GM18867 (cell line): ENCODE data around the gene UBXN2A.
"Not testable (repeated sequence)": the region's sequence is repeated elsewhere in the genome, so short reads cannot be mapped to it uniquely, and the experiment has no call there.

Experiments used
- ATAC-seq: cut with Tn5 transposase; IDR thresholded peaks from one replicate; pipeline ENCODE4 v1.9.1; 2021; ENCODE audit warnings: mild to moderate bottlenecking, moderate library complexity; ENCODE audit not compliant: unreplicated experiment

Gene UBXN2A

DNA sequence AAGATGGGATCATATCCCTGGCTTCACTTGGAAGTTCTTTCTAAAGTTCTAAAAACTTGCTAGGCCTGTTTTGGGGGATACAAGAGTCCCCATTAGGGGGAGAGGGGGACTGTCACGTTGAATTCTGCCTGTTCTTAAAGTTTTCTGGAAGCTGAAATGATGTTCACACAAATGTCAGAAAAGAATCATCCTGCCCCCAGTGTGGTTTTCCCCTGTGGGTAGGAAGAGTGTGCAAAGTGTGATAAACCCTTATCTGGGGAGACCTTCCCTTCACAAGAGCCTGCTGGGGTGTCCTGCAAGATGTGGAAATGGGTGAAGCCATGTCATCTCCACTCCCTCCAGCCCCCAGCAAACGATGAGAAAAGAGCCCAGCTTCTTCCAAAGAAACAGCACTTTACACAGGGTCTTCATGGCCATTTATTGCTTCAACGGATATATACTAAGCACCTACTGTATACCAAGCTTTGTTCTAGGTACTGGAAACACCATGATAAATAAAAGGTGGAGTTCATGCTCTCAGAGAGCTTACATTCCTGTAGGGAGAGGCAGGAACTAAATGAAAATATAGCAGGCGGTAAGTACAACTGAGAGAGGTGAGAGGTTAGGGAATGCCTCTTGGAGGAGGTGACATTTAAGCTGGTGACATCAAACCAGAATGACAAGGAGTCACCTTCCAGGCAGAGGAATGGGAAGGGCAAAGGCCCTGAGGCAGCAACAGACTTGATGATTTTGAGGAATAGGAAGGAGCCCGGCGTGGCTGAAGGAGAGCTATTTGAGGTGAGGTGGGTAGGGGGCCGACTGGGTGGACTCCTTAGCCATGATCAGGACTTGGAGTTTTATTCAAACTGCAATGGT, 71.2 kb downstream of the UBXN2A start:
- ATAC-seq = no peak

DNA sequence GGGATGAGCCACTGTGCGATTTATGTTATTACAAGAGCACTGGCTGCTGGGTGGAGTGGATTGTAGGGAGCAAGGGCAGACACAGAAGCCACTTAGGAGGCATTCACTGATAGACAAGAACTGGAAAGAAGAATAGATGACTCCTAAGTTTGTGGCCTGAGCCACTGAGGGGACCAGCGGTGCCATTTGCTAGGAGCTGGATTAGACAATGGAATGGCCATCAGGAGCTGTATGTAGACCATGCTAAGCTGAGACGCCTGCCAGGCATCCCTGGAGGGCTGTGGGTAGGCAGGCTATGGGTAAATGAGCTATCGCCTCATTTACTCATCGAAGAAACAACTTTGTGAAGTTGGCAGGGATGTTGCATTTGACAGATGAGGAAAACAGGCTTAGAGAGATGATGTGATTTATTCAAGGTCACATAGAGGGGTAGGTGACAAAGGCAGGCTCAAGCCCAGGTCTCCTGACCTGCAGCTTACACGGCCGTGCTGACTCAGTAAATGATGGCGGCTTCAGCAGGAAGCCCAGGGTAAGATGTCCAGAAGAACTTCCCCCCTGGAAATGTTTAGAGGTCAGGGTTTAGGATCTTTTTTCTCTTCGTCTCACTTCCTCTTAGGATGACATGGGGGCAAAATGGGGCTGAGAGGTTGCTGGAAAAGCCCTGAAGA, 72.4 kb downstream of the UBXN2A start:
- ATAC-seq = no peak

DNA sequence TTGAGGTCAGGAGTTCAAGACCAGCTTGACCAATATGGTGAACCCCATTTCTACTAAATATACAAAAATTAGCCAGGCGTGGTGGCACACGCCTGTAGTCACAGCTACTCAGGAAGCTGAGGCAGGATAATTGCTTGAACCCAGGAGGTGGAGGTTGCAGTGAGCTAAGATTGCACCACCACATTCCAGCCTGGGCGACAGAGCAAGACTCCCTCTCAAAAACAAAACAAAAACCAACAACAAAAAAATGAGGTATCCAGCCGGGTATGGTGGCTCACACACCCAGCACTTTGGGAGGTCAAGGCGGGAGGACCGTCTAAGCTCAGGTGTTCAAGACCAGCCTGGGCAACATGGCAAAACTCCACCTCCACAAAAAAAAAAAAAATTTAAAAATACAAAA, 74.6 kb downstream of the UBXN2A start:
- not testable (repeated sequence) for ATAC-seq

DNA sequence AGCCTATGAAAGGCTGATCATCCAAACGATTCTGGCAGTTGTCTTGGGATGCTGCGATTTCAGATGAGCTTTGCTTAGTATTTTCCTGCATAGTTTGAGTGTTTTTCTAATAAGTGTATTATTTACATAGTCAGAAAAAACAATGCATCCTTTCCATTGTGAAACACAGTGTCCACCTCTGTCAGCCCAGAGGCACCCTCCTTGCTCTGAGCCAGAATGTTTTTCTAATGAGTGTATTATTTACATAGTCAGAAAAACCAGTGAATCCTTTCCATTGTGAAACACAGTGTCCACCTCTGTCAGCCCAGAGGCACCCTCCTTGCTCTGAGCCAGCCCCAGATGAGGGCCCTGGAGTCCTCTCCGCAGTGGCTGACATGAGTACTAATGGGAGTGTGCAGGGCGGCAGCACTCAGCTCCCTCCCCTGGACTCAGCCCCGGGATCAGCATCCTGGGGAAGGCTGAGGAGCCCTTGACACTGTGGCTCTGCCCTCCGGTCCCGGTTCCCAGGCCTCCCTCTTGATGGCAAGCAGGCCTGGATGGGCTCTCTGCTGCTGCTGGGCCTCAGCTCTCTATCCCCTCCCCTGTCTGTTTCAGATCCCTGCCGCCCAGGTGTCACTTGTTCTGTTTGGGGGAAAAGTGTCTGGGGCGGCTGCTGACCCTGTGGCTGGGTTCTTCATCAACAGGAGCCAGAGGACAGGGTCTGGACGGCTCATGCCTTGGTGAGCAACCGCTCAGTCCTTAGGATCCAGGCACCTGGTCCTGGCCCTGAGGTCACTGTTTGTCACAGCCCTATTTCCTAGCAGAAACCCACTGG, 75.5 kb downstream of the UBXN2A start:
- ATAC-seq = no peak

DNA sequence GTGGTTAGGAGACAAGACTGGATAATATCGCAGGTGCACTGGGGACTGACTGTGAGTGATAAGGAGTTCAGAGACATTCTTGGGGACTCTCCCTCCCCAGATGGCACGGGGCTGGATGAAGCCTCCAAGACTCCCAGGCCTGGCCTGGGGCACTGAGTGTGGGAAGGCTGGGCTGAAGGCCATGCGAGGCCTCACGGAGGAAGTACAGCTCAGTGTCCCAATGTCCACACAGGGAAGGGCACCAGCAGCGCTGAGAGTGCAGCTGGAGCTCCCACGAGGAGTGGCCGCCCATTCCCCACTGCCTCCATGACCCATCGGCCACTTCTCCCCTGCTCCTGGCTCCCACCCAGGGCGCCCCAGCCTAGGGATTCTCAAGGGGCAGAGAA, 76.1 kb downstream of the UBXN2A start:
- no peak for ATAC-seq

DNA sequence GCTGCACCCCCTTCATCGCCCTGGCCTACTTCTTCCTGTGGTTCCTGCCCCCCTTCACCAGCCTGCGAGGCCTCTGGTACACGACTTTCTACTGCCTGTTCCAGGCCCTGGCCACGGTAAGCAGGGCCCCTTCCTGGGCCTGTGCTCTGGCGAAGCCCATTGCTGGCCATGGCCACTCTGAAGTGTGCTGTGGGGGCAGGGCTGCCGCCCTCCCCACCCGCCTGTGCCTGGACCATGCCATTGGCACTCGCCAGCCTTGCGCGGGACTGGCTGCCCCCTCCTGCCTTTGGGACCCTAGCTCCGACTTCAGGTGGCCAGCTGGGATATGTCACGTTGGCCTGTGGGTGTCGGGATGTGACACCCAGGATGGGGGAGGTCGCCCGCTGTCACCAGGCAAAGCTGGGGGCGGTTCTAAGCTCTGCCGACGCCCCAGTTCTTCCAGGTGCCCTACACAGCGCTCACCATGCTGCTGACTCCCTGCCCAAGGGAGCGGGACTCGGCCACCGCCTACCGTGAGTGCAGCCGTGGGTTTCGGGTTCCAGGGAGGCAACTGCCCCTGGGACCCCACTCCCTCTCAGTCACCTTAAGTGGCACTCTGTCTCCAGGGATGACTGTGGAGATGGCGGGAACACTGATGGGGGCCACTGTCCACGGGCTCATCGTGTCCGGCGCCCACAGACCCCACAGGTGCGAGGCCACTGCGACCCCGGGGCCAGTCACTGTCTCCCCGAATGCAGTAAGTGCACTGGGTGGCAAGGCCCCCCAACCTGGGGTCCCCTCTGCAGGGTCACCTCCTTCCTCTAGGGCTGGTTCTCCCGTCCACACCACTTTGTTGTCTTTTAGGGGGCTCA, 76.8 kb downstream of the UBXN2A start:
- no peak for ATAC-seq

DNA sequence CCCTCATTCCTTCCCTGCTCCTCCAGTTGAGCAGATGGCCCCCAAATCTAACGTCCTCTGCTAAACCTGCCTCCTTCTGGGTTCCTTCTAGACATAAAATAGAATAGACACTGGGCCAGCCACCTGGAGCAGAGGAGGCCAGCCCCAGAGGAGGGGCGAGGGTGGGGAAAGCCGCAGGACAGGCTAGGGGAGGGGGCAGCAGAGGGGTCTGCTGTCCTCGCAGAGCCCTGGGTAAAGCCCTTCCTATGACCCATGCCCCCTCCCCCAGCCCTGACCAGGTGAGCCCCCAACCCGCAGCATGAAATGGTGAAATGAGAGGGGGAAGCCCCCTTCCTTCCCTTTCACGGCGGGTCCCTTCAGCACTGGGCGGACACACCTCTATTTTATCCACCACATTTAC, 77.4 kb downstream of the UBXN2A start:
- no peak for ATAC-seq

DNA sequence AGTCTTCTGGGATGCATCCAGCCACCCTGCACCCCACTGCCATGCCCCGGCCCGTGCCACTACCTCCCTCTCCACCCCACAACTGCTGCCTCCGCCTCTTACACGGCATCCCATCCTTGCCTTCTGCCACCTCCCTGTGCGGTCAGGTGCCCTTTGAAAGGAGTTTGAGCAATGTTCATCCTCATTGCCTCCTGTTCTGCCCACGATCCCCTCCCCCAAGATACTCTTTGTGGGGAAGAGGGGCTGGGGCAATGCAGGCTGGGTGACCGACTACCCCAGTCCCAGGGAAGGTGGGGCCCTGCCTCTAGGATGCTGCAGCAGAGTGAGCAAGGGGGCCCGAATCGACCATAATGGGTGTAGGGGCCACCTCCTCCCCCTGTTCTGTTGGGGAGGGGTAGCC, 78.0 kb downstream of the UBXN2A start:
- ATAC-seq = no peak

DNA sequence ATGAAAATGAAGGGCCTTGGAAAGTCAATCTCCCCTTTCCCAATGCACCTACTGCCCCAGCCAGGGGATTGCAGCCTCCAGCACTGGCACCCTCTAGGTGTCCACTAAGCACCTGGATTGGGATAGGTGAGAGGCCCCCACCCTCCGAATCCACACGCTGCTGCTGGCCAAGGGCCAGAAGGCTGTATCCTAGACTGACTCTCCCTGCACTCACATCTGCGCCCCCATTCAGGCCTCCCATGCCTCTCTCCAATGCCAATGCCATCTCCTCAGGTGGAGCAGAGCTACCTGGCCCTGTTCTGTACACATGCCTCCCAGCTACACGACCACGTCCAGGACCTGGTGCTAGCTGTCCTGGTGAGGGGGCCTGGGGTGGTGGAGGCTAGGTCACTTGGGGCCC, 79.5 kb downstream of the UBXN2A start:
- ATAC-seq = no peak

DNA sequence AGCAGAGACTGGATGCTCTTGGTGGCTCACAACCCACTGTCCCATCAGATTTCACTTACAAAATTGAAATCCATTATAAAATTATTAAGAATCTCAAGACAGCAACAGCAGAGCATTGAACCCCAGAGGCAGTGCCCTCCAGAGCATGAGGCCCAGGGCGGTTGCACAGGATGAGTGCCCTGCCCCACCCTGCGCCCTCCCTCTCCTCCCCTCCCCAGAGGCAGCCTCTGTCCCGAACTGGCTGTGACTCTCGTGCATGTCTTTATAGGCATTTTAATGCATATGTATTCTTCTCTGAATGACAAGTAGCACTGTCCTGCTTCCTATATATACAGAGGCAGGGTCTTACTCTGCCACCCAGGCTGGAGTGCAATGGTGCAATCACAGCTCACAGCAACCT, 80.0 kb downstream of the UBXN2A start:
- no peak for ATAC-seq

DNA sequence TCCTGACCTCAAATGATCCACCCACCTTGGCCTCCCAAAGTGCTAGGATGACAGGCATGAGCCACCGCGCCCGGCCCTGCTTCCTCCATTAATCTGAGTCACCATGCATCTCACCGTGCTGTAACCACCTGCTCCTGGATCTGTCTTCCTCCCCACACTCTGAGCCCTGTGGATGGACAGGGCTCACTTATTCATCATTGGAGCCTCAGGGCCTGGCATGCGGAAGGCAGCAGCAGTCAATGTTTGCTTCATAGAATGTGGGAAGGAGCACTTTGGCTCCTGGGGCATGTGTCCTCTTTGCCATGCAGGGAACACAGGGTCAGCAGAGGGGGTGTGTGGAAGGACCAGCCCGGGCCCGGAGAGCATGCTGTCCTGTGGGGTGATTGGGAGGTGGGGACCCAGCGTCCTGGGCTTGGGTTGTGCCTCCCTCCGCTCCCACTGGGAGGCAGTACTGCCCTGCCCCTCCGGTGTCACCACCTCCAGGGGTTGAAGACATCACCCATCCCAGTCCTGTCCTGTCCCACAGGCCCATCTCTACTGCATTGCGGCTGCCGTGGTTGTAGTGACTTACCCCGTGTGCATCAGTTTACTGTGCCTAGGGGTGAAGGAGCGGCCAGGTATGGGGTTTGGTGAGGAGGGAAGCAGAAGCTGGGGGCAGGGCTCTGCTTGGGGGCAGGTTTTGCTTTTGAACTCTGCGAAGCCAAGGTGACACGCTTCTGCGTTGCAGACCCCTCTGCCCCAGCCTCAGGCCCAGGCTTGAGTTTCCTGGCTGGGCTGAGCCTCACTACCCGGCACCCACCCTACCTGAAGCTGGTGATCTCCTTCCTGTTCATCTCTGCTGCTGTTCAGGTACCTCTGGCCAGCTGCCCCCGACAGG, 81.1 kb downstream of the UBXN2A start:
- ATAC-seq = no peak

DNA sequence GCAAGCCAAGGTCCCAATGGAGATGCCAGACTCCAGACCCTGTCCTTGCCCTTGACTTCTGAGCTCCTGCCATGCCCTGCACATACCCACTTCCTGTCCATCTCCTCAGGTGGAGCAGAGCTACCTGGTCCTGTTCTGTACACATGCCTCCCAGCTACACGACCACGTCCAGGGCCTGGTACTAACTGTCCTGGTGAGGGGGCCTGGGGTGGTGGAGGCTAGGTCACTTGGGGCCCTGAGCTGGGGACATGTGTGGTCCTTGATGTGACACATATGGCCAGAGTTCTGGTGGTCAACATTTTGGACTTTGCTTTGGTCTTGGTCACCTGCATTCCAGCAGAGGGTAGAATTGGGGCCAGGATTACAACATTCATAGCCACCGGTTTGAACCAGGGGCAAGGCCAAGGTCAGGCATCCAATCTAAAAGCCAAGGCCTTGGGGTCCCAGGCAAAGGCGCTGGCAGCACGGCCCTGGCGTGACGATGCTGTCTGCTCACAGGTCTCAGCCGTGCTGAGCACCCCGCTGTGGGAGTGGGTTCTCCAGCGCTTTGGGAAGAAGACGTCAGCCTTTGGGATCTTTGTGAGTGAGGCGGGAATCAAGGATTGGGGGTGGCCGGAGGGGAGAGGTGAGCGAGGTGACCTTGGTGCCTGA, 82.2 kb downstream of the UBXN2A start:
- ATAC-seq = no peak

DNA sequence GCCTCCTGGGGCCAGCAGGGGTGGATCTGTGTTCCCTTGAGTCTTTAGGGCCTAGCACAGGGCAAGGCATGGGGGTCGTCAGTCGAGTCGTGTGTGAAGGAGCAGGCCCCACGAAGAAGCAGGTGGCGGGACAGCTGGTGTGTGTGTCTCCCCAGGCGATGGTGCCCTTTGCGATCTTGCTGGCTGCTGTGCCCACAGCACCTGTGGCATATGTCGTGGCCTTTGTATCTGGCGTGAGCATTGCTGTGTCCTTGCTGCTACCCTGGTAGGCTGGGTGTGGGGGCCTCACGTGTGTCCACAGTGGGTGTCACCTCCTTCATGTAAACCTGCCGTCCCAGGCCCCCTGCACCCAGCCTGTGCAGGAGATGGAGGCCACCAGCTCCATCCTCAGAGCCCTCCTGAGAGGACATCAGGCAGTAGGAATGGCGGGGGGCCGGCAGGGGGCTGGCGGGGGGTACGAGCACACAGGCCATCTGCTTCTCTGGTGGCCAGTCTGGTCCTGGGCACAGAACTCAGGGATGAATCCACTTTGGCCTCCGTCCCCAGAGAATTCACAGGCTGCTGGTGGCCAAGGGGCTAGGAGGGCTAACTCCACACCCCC, 82.8 kb downstream of the UBXN2A start:
- no peak for ATAC-seq

DNA sequence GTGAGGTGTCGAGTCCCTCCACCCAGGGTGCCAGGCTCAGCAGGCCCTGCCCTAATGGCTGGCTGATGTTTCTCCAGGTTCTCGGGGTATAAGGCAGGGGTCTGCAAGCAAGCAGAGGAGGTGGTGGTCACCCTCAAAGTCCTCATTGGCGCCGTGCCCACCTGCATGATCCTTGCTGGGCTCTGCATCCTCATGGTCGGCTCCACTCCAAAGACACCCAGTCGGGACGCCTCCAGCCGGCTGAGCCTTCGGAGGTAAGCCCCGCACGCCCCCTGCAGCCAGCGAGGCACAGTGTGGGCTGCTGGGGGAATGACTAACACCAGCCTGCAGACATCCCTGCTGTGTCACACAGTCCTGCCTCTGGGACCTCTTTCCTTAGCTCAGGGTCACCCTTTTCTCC, 83.8 kb downstream of the UBXN2A start:
- no peak for ATAC-seq

DNA sequence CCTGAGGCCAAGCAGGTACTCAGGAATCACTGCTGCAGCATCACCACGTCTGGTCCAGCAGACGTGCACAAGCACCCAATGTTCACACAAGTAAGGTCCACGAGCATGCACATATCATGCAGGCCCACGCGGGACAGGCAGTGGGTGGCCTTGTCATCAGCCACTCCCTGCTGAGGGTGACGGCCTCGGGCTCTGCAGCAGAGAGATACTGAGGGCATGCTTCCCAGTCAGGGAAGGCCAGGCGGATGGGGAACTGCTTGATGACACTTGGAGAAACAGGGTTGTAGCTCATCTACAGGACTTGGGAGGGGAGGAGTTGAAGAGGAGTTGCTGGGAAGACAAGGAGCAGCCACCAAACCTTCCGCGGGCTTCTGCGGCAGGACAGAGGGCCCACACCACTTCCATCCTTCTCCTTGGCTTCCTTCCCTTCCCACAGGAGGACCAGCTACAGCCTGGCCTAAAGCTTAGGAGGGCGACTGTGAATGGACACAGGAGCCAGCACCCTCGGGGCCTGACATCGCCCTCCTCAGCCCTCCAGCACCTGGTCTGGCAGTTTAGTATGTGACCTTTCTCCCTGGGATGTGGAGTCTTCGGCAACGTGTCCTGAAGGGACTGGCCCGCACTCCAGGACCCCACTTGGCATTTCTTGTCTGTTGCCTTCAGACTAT, 84.9 kb downstream of the UBXN2A start:
- no peak for ATAC-seq

DNA sequence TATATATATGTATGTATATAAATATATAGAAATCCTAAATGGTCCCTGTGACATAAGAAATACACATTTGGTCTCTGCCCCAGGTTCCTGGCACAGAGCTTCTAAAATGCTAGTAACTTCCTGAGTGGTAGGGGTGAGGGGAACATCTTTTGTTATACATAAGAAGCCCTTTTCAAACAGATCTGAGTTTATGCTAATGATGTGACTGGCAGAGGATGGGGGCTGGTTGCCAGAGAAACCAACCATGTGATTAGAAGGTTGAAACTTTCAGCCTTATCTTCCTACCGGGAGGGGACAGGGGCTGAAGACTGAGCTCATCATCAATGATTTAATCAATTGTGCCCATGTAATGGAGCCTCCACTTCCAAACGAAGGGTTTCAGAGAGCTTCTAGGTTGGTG, 86.0 kb downstream of the UBXN2A start:
- no peak for ATAC-seq

DNA sequence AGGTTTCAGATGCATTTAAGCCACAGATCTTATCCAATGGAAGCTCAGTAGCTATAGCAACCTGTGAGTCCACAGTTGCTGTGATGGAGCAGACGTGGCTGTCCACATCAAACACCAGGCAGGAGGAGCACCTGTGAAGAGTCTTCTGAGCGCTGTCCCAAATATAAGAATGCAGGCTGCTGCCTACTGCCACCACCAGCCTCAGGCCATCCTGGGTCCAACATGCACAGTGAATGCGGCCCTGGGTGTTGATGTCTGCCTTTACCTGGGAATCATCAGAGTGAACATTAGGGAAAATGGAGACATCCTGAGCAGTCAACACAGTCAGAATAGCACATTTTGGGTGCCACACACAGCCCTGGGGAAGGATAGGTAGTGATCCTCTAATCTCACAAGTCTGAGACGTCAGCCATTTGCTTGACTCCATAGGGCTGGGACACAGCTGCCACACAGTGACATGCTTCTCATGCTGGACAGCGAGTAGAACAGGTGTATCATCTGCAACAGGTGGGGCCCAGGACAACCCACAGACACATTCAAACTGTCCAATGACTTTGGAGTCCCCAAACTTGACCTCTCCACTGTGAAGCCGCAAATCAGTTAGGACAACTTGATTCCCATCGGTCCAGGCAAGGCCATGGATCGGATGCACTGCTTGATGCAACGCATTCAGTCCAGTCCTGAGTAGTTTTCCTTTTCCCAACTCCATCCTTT, 98.7 kb downstream of the UBXN2A start:
- ATAC-seq = no peak

DNA sequence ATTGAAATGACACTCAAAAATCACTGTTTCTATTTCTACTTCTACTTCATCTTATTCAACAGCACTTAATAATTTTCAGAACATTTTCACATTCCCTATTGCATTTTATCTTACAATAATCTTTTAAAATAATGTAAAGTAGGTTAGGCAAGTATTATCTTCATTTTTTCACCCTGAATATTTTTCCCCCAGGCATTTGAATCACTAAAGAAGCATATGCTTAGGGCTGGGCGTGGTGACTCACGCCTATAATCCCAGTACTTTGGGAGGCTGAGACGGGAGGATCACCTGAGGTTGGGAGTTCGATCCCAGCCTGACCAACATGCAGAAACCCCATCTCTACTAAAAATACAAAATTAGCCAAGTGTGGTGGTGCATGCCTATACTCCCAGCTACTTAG, 100.2 kb downstream of the UBXN2A start:
- ATAC-seq = no peak
